ENCODE results near the gene CAMTA1.

DNA sequence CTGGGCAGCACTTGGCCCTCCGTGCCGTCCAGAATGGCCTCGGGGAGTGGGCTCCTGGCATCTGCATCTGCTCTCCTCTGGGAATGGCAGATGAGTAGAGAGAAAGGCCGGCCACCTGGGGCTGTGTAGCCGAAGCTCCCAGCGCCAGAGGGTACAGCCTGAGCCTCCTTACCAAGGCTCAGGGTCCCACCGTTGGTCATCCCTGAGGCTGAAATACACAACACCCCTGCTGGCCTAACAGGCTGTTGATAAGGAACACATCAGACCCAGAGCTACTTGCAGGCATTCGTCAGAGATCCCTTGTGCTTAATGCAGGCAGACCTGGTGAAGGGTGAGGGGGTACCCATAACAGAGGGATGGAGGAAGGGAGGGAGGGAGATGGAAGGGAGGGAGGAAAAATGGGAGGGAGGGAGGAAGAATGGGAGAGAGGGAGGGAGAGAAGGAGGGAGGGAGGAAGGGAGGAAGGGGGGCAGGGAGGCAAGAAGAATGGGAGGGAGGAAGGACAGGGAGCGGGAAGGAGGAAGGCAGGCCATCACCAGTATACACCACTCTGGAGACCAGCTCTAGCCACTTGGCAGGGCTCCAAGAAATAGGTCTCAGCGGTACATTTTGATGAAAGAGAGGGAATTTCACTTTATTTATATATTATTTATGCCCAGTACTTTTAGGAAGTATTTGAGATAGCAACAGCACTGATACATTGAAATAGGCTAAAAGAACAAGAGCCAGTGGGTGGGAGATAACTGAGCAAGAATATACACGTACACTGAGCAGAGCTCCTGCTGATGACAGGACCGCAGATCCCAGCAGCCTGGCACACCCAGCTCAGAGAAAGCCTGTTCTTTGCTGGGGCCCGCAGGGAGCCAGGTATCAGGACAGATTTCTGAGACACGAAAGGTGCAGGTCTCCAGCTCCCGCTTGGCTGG lies 670.8 kb downstream of the CAMTA1 start:
- no peak for TF ChIP-seq ZC3H10 (CRISPR knock-in tag; IDR thresholded peaks at IDR 0.05)
- no peak for TF ChIP-seq ZFP30 (CRISPR knock-in tag; IDR thresholded peaks at IDR 0.05)
- TF ChIP-seq ISL1 (CRISPR knock-in tag; IDR thresholded peaks at IDR 0.05) = no peak
- TF ChIP-seq, protein P1, sequence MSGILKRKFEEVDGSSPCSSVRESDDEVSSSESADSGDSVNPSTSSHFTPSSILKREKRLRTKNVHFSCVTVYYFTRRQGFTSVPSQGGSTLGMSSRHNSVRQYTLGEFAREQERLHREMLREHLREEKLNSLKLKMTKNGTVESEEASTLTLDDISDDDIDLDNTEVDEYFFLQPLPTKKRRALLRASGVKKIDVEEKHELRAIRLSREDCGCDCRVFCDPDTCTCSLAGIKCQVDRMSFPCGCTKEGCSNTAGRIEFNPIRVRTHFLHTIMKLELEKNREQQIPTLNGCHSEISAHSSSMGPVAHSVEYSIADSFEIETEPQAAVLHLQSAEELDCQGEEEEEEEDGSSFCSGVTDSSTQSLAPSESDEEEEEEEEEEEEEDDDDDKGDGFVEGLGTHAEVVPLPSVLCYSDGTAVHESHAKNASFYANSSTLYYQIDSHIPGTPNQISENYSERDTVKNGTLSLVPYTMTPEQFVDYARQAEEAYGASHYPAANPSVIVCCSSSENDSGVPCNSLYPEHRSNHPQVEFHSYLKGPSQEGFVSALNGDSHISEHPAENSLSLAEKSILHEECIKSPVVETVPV (CRISPR knock-in tag; IDR thresholded peaks at IDR 0.05) = no peak
- no peak for TF ChIP-seq BACH2 (CRISPR knock-in tag; IDR thresholded peaks at IDR 0.05; ENCODE audit: borderline replicate concordance)
- TF ChIP-seq, protein P2, sequence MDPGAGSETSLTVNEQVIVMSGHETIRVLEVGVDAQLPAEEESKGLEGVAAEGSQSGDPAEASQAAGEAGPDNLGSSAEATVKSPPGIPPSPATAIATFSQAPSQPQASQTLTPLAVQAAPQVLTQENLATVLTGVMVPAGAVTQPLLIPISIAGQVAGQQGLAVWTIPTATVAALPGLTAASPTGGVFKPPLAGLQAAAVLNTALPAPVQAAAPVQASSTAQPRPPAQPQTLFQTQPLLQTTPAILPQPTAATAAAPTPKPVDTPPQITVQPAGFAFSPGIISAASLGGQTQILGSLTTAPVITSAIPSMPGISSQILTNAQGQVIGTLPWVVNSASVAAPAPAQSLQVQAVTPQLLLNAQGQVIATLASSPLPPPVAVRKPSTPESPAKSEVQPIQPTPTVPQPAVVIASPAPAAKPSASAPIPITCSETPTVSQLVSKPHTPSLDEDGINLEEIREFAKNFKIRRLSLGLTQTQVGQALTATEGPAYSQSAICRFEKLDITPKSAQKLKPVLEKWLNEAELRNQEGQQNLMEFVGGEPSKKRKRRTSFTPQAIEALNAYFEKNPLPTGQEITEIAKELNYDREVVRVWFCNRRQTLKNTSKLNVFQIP (CRISPR knock-in tag; IDR thresholded peaks at IDR 0.05; ENCODE audit: borderline replicate concordance, low read depth) = no peak
- no peak for TF ChIP-seq PPARA (CRISPR knock-in tag; IDR thresholded peaks at IDR 0.05; ENCODE audit: borderline replicate concordance)
- TF ChIP-seq ZNF70 (CRISPR knock-in tag; IDR thresholded peaks at IDR 0.05) = no peak
- TF ChIP-seq ZNF565 (CRISPR knock-in tag; conservative IDR thresholded peaks at IDR 0.05; ENCODE audit: low read depth) = no peak
